OCI-LY1 (cell line): ENCODE data around the gene ETDC.

Experiments
- H2AFZ ChIP-seq: fragments of 200-600 bp; sonication (generic), shearing (Covaris generic); 2 replicates; pipeline ENCODE4 v1.6.0; 2014; ENCODE audit warnings: antibody characterized with exemption, mild to moderate bottlenecking, low read length
- H3F3A ChIP-seq: fragments of 200-600 bp; sonication (generic), shearing (Covaris generic); 2 replicates; pipeline ENCODE4 v1.6.0; 2014; ENCODE audit warnings: mild to moderate bottlenecking, antibody characterized with exemption, low read length, moderate library complexity; ENCODE audit not compliant: insufficient read depth
- H3K27ac ChIP-seq: fragments of 200-600 bp; sonication (generic); 2 replicates; pipeline ENCODE4 v1.5.1; 2014; ENCODE audit warnings: low read length, mixed run types, mild to moderate bottlenecking, low read depth; ENCODE audit not compliant: poor library complexity, severe bottlenecking
- H3K27me3 ChIP-seq: fragments of 200-600 bp; sonication (generic); 2 replicates; pipeline ENCODE4 v1.6.0; 2014; ENCODE audit warnings: antibody characterized with exemption, mild to moderate bottlenecking, low read length, moderate library complexity; ENCODE audit not compliant: insufficient read depth
- H3K36me3 ChIP-seq: fragments of 200-600 bp; sonication (generic); 2 replicates; pipeline ENCODE4 v1.6.1; 2014; ENCODE audit warnings: mild to moderate bottlenecking, antibody characterized with exemption, low read length, moderate library complexity, mixed read lengths; ENCODE audit not compliant: insufficient read depth
- H3K4me1 ChIP-seq: fragments of 200-600 bp; sonication (generic); 2 replicates; pipeline ENCODE4 v1.5.1; 2014; ENCODE audit warnings: mild to moderate bottlenecking, low read length, moderate library complexity; ENCODE audit not compliant: insufficient read depth, severe bottlenecking
- H3K4me2 ChIP-seq: fragments of 200-600 bp; sonication (generic), shearing (Covaris generic); 2 replicates; pipeline ENCODE4 v1.6.1; 2014; ENCODE audit warnings: low read length
- H3K4me3 ChIP-seq: fragments of 200-600 bp; sonication (generic); 2 replicates; pipeline ENCODE4 v1.5.1; 2014; ENCODE audit warnings: low read length, low read depth, mild to moderate bottlenecking, mixed read lengths; ENCODE audit not compliant: poor library complexity, severe bottlenecking
- H3K79me2 ChIP-seq: fragments of 200-600 bp; shearing (Covaris generic); 2 replicates; pipeline ENCODE4 v1.6.1; 2016; ENCODE audit warnings: mixed run types, low read length, mixed read lengths; ENCODE audit not compliant: insufficient read depth
- H3K9ac ChIP-seq: fragments of 200-600 bp; sonication (generic), shearing (Covaris generic); 2 replicates; pipeline ENCODE4 v1.6.1; 2014; ENCODE audit warnings: mild to moderate bottlenecking, low read length, mixed read lengths
- H3K9me2 ChIP-seq: fragments of 200-600 bp; sonication (generic), shearing (Covaris generic); 2 replicates; pipeline ENCODE4 v1.6.1; 2014; ENCODE audit warnings: low read depth, mild to moderate bottlenecking, low read length, mixed read lengths
- H3K9me3 ChIP-seq: fragments of 200-600 bp; shearing (Covaris generic); 2 replicates; pipeline ENCODE4 v1.6.1; 2014; ENCODE audit warnings: low read length, mixed read lengths
- H4K20me1 ChIP-seq: fragments of 200-600 bp; sonication (generic), shearing (Covaris generic); 2 replicates; pipeline ENCODE4 v1.6.0; 2016; ENCODE audit warnings: mild to moderate bottlenecking, low read length; ENCODE audit not compliant: insufficient read depth
- EZH2 ChIP-seq: fragments of 200-600 bp; sonication (generic), shearing (Covaris generic); IDR thresholded peaks from 2 replicates; pipeline ENCODE4 v1.8.0; 2017; ENCODE audit warnings: borderline replicate concordance, mixed run types, mild to moderate bottlenecking, antibody characterized with exemption, low read length, moderate library complexity, mixed read lengths
- TF ChIP-seq, protein P1 (sequence below): fragments of 200-600 bp; sonication (generic), shearing (Covaris generic); IDR thresholded peaks from 2 replicates; pipeline ENCODE4 v1.5.1; 2017; ENCODE audit warnings: mild to moderate bottlenecking, antibody characterized with exemption, low read length, moderate library complexity, mixed read lengths

Gene ETDC

DNA sequence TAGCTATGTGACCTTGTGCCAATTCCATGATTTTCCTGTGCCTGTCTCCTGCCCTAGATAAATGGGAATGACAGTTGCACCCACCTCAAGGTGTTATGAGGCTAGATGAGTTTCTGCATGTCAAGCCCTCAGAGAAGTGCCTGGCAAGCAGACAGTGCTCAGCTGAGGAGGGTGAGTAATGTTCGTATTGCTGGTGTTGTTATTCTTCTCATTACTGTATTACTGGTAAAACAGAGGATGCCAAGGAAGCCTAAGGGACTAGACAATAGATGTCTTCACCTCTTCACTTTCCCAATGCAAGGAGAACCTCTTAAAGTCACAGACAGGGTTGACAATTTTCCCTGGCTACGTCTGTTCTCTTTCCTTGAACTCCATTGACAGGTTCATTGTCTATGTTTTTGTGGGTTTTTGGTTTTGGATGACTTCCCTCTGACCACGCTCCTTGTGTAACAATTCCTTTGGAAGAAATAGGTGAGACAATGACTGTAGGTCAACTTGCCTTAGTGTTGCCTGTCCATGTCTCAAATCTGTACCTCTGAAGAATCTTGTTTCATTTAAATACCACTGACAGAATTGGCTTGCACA lies 19.2 kb downstream of the ETDC start:
- Histone ChIP-seq H3K27ac (no peak overlapping the region), H3K4me1 (no peaks in the 10 kb centered on the region), H3K79me2 (no peaks in the 10 kb centered on the region), H3K27me3 (no peaks in the 10 kb centered on the region), H2AFZ (no peak overlapping the region), H3F3A (no peaks in the 10 kb centered on the region), H3K4me2 (no peak overlapping the region), H3K9me3 (no peaks in the 10 kb centered on the region), H3K4me3 (no peak overlapping the region), H3K9me2 (no peaks in the 10 kb centered on the region), H4K20me1 (no peaks in the 10 kb centered on the region), H3K36me3 (peaks cover 4% of the 10 kb centered on the region; the same call in 1 of the 2 replicates), H3K9ac (no peak overlapping the region)
- TF ChIP-seq, protein P1, sequence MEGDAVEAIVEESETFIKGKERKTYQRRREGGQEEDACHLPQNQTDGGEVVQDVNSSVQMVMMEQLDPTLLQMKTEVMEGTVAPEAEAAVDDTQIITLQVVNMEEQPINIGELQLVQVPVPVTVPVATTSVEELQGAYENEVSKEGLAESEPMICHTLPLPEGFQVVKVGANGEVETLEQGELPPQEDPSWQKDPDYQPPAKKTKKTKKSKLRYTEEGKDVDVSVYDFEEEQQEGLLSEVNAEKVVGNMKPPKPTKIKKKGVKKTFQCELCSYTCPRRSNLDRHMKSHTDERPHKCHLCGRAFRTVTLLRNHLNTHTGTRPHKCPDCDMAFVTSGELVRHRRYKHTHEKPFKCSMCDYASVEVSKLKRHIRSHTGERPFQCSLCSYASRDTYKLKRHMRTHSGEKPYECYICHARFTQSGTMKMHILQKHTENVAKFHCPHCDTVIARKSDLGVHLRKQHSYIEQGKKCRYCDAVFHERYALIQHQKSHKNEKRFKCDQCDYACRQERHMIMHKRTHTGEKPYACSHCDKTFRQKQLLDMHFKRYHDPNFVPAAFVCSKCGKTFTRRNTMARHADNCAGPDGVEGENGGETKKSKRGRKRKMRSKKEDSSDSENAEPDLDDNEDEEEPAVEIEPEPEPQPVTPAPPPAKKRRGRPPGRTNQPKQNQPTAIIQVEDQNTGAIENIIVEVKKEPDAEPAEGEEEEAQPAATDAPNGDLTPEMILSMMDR = no peak
- TF ChIP-seq EZH2 = no peak

- Histone ChIP-seq H3K9me2 (no peaks in the 10 kb centered on the region), H3K27ac (no peak overlapping the region), H4K20me1 (no peaks in the 10 kb centered on the region), H3K9ac (no peak overlapping the region), H3K9me3 (no peaks in the 10 kb centered on the region), H3K79me2 (no peaks in the 10 kb centered on the region), H3K4me1 (no peaks in the 10 kb centered on the region), H3F3A (no peaks in the 10 kb centered on the region), H3K4me3 (no peak overlapping the region), H3K4me2 (no peak overlapping the region), H2AFZ (no peak overlapping the region), H3K36me3 (peaks cover 4% of the 10 kb centered on the region; the same call in 1 of the 2 replicates), H3K27me3 (no peaks in the 10 kb centered on the region)
- TF ChIP-seq, protein P1 = no peak
- no peak for TF ChIP-seq EZH2
Measured at GRCh38 chrX:135330706-135331105, 21.4 kb downstream of the ETDC start.

DNA sequence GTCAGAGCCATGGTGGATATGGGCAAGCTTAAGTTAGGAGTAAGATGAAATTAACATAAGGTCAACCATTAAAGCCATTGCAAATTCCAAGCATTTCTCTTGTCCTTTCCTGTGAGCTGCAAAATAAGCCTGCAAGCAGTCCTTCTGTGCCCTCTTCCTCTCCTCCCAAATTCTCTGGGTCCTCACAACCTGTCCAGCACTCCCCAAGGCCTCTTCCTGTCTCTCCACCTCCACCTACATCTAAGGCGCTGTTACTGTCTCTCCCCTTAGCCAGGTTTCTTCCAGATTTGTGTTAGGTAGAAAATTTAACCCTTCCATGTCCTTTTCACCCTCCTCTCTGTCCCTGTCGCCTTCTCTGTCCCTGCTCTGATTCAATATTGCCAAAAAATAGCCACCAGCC lies 22.2 kb downstream of the ETDC start:
- no peaks in the 10 kb centered on the region for H3F3A ChIP-seq
- H3K27me3 ChIP-seq = no peaks in the 10 kb centered on the region
- no peaks in the 10 kb centered on the region for H3K9me3 ChIP-seq
- no peaks in the 10 kb centered on the region for H3K79me2 ChIP-seq
- H3K9ac ChIP-seq = no peak overlapping the region
- TF ChIP-seq EZH2 = no peak
- TF ChIP-seq, protein P1 = no peak
- no peaks in the 10 kb centered on the region for H3K9me2 ChIP-seq
- H4K20me1 ChIP-seq = no peaks in the 10 kb centered on the region
- no peak overlapping the region for H3K4me2 ChIP-seq
- no peak overlapping the region for H3K27ac ChIP-seq
- no peak overlapping the region for H2AFZ ChIP-seq
- H3K36me3 ChIP-seq = peaks cover 4% of the 10 kb centered on the region; the same call in 1 of the 2 replicates
- no peaks in the 10 kb centered on the region for H3K4me1 ChIP-seq
- H3K4me3 ChIP-seq = no peak overlapping the region
